HG03520 (cell line): ENCODE measurements around the gene RALBP1.
A peak's percentile ranks its signal among the peaks of the same experiment; 100 is the strongest.
"Not testable (repeated sequence)": the region's sequence is repeated elsewhere in the genome, so short reads cannot be mapped to it uniquely, and the experiment has no call there.

Experiments
- ATAC-seq: cut with Tn5 transposase; IDR thresholded peaks from one replicate; pipeline ENCODE4 v1.9.1; 2021; ENCODE audit warnings: mild to moderate bottlenecking, moderate library complexity; ENCODE audit not compliant: unreplicated experiment

Gene RALBP1

DNA sequence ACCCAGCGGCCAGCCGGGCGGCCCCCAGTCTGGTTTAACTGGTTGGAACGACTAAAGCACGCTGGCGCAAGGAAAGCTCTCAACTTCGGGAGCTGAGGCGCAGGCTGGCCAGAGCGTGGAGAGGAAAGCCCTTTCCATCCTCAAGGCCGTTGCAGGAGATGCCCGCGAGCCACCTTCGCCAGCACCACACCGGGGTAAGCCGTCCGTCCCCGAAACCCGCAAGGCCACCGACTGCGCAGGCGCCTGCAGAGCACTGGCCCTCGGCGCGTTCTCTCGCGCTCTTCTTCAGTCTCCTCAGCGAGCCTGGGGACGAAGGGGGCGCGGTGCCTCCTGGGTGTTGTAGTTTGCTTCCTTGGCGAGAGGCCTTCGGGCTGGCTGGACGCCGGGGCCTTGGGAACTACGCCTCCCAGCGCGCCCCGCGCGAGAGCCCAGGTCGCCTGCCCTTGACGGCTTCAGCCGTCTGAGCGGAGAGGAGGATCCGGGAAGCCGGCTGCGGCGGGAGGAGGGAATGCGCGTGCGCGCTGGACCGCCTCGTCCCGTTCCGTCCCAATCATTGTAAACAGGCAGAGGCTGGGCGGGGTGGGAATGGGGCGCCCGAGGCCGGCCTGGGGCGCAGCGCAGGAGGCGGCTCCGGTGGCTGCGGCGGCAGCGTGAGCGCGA lies at the start of gene RALBP1:
RALBP1 (plus strand) TSS at position 531 of the 660 bp plus-strand sequence. CDS start 37,533 bp downstream, outside the sequence.
- ATAC-seq: peak; percentile 95

DNA sequence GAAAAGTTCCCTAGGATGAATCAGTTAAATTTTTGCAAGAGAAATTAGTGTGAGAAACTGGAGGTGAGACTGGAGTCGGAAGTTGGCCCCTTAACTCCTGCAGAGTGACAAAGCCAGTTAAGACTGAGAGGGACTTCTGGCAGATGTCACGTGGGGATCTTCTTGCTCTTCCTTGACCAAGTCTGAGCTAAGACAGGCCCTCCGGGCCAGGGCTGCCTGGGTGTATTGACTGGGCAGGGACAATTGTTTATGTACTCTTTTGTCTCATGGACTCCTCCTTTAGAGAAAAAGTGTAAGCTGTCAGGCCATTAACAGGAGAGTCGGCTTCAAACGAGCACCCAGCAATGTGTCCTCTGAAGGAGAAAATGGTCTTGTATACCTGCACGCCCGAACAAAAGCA lies 48.6 kb upstream of the RALBP1 start:
- ATAC-seq: no peak

DNA sequence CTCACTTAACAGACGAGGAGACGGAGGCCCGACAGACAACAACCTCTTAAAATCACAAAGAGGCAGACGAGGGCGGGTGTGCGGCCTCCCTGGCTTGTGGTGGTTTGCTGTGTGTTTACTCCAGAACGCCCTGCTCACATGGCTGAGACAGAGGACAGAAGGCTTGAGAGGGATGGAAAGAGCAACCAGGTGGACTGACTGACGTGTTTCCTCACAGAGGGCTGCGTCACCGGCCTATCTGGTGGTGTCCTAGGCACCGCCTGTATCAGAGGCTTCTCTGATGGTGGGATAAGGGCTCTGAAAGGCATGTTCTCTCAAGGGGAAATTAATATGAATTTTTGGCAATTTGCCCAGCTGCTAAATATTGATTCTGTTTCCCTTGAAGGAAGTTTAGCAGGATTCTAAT lies 47.0 kb upstream of the RALBP1 start:
- ATAC-seq: no peak

DNA sequence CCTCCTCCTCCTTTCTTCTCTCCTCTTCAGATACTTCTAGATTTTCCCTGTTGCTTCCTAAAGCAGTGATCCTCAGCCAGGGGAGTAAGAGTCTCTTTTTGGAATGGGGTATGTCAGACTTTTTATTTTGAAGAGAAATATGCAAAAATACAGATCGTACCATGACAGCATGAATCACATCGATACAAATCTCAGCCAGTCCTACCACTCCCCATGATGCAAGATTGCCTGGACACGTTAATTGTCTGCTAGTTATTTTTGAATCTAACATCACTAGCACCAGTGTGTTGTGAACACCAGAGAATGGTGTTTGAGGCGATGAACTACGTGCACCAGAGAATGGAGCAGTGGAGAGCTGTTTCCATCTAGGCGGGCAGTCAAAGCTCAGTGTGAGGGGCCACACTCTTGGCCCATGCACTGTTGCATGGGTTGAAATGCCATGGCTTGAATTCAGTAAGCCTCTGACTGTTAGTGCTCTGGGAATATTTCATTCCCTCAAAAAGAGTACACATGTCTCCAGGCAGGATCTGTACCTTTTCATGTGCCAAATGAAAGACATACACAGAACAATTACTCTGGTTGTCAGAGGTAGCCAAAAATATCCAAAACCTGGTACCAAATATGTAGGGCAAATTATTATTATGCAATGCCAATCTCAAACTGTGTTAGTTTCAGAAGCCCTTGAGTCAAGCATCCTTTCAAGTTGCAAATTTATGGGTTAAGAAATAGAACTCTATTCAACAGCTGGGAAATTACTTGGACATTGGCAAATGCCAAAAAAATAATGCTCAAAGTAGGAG lies 46.3 kb upstream of the RALBP1 start:
- ATAC-seq: no peak

GRCh38 chr18:9429662-9429993 lies 45.7 kb upstream of the RALBP1 start:
- ATAC-seq: no peak

DNA sequence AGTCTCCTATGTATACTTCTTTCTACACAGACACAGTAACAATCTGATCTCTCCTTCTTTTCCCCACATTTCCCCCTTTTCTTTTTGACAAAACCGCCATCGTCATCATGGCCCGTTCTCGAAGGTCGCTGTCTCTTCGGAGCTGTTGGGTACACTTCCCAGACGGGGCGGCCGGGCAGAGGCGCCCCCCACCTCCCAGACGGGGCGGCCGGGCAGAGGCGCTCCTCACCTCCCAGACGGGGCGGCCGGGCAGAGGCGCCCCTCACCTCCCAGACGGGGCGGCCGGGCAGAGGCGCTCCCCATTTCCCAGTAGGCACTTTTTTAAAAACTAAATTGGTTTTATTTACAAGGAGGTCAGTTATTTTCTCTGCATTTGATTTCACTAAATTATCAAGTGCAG lies 45.0 kb upstream of the RALBP1 start:
- ATAC-seq: not testable (repeated sequence)

DNA sequence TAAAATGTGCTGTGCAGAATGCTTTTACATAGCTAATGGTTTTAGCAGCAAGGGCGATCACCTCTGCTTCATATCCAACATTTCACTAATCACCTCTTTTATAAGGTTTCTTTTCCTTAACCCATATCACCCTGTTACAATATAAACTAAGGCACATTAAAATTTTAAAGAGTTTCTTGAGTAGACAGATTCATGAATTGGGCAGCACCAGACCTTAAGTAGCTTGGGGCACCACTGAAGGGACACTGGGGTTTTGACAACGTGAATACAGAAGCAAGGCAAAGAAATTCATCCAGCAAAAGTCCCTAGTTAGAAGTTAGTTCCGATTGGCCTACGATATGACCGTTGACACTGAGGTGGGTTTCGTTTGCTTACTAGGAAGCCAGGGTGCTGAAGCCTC lies 44.0 kb upstream of the RALBP1 start:
- ATAC-seq: no peak

GRCh38 chr18:9433122-9433521 lies 42.2 kb upstream of the RALBP1 start:
- not testable (repeated sequence) for ATAC-seq

- no peak for ATAC-seq
Measured at GRCh38 chr18:9433671-9434121, 41.6 kb upstream of the RALBP1 start.

DNA sequence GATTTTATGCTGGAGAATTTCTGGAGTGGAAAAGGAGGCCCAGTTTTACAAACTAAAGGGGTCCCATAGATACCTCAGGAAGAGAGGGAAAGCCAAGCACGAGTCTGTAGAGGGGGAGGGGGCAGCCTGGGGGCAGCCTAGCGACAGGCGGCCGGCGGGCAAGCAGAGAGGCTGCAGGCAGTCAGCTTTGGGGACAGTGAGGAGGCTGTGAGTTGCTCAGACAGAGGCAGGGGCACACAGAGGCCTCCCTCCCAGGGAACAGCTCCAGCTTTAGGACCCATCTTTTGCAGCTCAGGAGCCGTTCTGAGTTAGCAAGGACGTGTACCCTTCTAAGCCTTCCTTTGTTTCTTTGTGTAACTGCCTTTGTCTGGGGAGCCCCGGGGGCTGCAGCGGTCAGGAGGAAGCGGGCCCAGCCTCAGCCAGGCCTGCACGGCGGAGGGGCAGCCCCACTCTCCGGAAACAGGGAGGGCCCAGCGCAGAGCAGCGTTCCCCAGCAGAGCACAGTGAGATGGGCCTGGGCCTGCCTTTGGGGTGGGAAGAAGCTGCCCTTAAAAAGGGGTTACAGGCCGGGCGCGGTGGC lies 41.1 kb upstream of the RALBP1 start:
- ATAC-seq: no peak

DNA sequence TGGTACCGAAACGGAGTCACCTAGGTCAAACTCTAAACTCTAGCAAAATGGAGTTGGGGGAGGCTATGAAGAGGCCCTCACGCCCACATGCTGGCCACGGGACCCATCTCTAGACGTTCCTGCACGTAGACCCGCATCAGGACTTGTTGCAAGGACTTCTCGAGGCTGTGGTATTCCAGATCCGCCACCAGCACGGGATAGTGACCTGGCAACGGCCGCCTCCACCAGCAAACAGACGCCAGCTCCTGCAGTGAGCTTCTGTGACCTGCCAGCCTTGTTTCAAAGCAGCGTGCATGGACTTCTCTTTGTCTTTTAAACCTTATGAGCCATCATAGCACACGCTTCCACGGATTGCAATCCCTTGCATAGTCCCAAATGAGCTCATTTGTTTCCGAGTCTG lies 40.3 kb upstream of the RALBP1 start:
- no peak for ATAC-seq

DNA sequence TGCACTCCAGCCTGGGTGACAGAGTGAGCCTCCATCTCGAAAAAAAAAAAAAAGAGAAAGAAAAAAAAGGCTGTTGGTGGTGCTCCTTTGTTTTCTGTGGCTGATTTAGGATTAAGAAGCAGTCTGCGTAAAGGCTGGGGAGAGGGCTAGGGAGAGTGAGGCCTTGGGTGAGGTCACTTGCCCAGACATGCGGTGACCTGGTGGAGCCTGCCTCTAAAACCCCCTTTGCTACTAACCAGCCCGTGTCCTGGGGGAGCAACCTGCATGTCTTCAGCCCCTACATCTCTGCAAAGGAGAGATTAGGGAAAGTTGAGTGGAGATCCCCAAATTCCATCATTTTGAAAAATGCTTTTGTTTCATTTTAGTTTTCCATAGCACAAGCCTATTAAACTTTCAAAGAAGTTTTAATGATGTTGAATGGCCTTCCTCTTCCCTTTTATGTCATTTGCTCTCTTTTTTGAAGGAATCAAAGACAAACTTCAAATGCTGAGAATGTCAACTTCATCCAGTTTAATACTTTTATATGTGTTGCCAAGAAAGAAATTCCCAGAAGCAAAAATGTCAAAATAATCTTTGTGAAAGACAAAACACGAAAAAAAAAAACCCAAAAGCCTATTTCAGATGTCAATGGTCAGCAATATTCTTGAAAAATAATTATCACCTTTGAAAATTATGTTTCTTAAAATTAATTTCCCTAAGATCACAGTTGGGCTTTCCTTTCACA lies 38.9 kb upstream of the RALBP1 start:
- no peak for ATAC-seq

GRCh38 chr18:9437021-9437437 lies 38.3 kb upstream of the RALBP1 start:
- ATAC-seq: no peak

- no peak for ATAC-seq
Measured at GRCh38 chr18:9437672-9438071, 37.6 kb upstream of the RALBP1 start.

DNA sequence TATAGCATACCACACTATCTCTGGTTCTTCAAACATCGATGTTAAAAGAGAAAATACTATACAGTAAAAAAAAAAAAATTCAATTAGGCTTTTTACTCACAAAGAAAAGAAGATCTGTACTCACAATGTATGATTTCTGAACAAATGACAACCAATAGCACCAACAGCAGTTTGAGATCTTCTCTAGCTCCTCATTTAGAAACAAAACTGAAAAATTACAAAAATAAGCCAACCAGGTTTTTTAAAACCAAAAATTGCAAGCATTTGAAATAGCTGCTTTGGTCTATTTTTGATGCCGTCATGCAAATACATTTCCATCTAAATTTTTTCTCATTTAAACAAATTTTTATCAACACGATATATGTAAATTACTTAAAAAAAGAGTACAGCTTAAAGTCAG lies 34.3 kb upstream of the RALBP1 start:
- no peak for ATAC-seq

DNA sequence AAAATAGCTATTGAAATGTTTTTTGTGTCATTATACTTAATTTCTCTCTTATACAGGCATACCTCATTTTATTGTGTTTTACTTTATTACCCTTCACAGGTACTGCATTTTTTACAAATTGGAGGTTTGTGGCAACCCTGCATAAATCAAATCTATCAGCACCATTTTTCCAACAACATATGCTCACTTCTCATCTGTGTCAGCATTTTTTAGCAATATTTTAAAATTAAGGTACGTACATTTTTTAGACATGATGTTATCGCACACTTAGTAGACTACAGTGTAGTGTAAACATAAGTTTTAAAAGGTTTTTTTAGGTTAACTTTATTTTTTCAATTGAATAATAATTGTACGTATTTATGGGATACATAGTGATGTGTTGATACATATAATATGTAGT lies 30.8 kb upstream of the RALBP1 start:
- ATAC-seq: no peak

DNA sequence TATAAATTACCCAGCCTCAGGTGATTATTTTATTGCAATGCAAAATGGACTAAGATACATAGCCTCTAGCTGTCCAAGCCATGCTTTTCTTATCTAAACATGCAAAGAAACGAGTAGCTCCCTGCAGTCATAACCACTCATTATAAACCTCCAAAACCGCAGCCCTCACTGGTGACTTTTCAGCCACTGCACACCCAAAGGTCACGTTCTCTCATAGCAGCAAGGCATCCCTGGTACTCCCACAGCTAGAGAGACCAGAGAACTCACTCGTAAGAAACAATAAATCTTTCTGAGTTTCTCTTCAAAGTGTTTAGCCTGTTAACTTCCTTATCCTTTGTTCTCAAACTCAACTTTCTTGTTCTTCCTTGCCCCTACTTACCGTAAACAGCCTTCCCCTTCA lies 28.5 kb upstream of the RALBP1 start:
- ATAC-seq: no peak

GRCh38 chr18:9447334-9447733 lies 28.0 kb upstream of the RALBP1 start:
- ATAC-seq: no peak

GRCh38 chr18:9449600-9450414 lies 25.5 kb upstream of the RALBP1 start:
- ATAC-seq: no peak

DNA sequence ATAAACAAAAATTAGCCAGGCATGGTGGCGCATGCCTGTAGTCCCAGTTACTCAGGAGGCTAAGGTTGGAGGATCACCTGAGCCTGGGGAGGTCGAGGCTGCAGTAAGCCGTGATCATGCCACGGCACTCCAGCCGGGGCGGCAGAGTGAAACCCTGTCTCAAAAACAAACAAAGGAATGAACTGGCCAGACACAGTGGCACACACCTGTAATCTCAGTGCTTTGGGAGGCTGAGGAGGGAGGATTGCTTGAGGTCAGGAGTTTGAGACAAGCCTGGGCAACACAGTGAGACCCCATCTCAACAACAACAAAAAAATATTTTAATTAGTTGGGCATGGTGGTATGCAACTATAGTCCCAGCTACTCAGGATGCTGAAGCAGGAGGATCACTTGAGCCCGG lies 24.4 kb upstream of the RALBP1 start:
- not testable (repeated sequence) for ATAC-seq

GRCh38 chr18:9453283-9453682 lies 22.0 kb upstream of the RALBP1 start:
- no peak for ATAC-seq
